Skeletal muscle cell (primary cell): Measurements from ENCODE around the gene CD72.

ENCODE experiments used
- DNase-seq: peaks from one replicate; pipeline ENCODE4 v3.0.0-alpha.2; 2010; ENCODE audit warnings: low read depth
- H3K4me3 ChIP-seq: 2 replicates; pipeline ENCODE4 v1.5.1; 2011; ENCODE audit warnings: low read depth, mild to moderate bottlenecking, control low read depth, low read length, moderate library complexity

Gene CD72

DNA sequence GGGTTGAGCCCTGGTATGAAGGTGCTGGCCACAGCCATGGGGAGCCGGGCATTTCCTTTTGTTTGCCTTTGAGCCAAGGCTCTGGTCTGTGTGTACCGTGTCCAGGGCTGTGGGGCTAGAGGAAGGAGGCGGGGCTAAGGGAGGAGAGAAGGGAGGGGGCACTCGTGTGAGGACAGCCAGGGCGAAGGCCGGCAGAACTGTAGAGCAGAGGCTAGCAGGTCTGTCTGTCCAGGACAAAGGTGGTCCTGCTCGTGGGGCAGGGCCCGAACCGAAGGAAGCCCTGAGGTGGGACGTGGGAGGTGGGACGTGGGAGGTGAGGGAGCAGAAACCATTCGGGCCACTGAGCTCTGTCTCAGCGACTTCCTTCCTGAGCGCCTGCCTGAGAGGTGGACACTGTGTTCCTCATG, 54.4 kb downstream of the CD72 start:
- no peak overlapping the region for H3K4me3 ChIP-seq
- no peak for DNase-seq

DNA sequence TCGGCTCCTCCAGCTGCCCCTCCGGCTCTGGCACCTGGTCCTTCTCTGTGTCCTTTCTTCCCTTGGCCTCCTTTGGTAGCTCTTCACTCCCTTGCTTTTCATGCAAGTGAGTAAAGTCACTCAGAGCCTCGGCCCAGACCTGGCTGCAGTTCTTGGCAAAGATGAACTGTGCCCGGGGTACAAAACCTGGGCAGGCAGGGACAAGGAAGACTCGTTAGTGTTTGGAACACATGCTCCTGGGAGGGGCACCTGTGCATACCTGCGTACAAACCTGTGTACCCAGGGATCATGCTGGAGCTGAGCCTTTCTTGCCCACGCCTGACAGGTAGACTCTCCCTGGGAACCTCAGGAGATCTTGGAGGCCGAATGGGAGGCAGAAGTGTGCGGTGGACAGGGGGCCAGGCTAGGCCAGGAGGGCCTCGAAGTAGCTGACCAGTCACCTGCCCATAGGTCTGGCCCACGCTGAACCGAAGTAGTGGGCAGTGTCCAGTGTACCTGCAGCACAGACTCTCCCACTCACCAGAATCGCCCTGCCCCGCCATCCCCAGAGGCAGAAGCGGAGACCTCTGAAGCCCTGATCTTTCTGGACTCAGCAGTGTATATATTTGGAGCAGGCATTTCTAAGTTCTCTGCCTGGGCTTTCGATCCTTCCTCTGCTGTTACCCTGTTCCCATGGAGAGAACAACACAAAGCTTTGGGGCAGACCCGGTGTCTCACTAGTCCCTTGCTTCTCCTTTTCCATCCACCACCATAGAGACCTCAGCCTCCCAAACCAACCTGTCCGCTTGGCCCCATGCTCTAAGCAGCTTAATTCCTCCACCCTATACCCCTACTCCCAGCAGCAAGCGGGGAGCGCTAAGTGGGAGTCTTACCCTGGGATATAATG, 55.1 kb downstream of the CD72 start:
- H3K4me3 ChIP-seq, result no peak overlapping the region
- DNase-seq, result no peak

DNA sequence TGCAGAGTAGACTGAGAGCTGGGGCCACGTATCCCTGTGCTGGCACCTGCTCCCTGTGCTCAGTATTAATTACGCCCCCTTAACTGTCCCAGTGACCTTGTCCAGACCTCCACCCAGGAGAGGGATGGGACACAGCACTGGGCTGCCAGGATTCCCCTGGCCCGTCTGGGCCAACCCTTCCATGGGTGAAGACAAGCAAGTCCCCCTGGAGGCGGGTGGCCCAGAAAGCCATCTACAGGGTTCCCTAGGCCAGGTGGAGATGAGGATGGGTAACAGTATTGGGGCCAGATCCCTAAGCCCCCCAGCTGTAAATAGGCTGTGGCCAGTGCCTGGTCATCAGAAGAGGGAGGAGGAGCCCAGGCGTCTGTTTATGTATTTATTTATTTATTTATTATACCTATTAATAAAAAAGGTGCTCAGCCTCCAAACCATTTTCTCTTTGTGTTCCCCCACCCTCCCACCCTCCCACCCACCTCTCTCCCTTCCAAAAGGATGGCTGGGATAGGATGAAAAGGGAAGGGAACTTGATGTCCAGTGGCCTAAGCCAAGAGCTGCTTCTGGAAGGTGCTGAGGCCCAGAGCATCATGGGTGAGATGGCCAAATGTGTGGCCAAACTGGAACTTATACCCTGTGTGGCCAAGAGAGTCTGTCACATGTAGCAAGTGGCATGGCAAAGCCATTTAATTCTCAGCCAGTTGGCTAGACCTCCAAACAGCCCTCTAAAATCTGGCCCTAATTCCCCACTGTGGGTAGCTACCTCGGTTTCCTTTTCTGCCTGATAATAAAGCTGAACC, 56.5 kb downstream of the CD72 start:
- no peak for DNase-seq

DNA sequence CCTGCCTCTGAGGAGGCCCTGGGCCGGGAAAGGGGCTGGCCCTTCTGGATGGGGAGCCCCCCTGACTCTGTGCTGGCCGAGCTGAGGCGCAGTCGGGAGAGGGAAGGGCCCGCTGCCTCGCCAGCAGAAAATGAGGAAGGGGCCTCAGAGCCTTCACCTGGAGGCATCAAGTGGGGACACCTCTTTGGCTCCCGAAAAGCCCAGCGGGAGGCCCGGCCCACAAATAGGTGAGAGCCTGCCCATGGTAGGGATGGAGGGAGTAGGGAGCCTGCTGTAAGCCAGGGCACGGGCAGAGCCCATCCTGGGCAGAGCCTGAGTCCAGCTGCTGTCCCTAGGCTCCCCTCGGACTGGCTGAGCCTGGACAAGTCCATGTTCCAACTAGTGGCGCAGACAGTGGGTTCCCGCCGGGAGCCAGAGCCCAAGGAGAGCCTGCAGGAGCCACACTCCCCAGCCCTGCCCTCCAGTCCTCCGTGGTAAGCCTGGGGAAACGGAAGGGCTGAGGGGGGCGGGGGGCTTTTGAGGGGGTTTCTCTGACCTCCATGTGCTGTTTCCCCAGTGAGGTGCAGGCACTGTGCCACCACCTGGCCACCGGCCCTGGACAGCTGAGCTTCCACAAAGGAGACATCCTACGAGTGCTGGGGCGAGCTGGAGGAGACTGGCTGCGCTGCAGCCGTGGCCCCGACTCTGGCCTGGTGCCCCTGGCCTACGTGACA, 57.4 kb downstream of the CD72 start:
- DNase-seq, result no peak
- H3K4me3 ChIP-seq, result no peak overlapping the region

More for the DNA sequence above, 56.5 kb downstream of the CD72 start:
- no peak overlapping the region for H3K4me3 ChIP-seq
